NT2/D1 (cell line): ENCODE measurements around the gene TKFC.

ENCODE experiments used
- SUZ12 ChIP-seq: IDR thresholded peaks from 2 replicates; pipeline ENCODE4 v1.6.1; 2011; ENCODE audit not compliant: insufficient read length, insufficient read depth; ENCODE audit errors: extremely low read depth
- YY1 ChIP-seq: IDR thresholded peaks from 2 replicates; pipeline ENCODE4 v1.6.1; 2011; ENCODE audit not compliant: insufficient read length, insufficient read depth
- ZNF274 ChIP-seq: IDR thresholded peaks from 2 replicates; pipeline ENCODE4 v1.6.1; 2011; ENCODE audit warnings: mild to moderate bottlenecking, low read depth, low read length

GRCh38 chr11:61315260-61315659, 17.8 kb upstream of the TKFC start:
- TF ChIP-seq ZNF274 (no peak), SUZ12 (no peak), YY1 (no peak)
